Stimulated activated CD4-positive, alpha-beta T cell treated with anti-CD3 and anti-CD28 coated beads, Interleukin-12 subunit alpha, Interleukin-12 subunit beta, amount 100 ng/mL, for 48 hours (primary cell): Measurements from ENCODE around the gene KDM4B.

ENCODE experiments used
- DNase-seq, 3 donors: peaks; one replicate each; pipeline ENCODE4 v3.0.0-alpha.2; 2020; ENCODE audit warnings: low read depth in 2 of 3, low spot score in 1 of 3

Gene KDM4B

DNA sequence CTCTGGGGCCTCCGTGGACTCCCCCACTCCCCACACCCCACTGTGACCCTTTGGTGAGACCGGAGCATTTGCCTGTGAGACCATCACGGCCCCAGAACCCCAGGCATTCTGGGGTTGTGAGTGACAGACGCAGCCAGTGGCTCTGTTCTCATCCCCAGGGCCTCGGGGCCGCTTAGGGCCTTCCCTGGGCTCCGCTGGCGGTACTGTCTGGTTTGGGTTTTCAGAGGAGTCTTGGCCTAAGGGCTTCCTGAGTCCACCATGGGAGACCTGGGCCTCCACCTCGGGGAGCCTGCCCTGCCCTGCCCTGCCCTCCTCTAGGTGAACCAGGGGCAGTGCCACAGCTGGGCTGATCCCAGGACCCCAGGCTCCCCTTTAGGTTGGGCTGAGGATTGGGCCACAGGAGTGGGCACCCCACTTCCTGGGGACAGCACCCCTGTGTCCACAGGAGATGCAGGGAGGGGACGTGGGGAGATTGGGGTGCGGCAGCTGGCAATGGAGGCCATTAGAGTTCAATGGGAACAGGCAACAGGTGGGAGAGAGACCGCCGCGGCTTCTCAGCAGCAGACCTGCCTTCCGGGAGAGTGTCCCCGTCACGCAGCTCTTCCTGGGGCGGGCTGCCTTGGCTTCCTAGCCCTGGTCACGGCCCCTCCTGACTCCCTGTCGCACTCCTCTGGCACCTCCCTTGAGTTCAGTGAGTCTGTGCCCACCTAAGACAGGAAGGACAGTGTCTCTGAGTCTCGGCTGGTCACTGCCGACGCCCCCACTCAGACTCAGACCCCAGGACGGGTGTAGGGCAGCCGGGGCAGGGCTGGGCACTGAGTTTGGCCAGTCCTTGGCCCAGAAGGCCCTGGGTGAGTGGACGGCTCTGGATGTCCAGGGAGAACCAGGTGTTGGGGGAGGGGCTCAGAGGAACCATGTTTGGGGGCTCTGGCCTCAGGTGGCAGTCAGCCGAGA is 164.1 kb downstream of the KDM4B start:
- no peak for DNase-seq

GRCh38 chr19:5133986-5134595 is 165.2 kb downstream of the KDM4B start:
- no peak for DNase-seq

GRCh38 chr19:5134691-5135090 is 165.8 kb downstream of the KDM4B start:
- DNase-seq = no peak

- no peak for DNase-seq
Measured at GRCh38 chr19:5136073-5136855, 167.4 kb downstream of the KDM4B start.

DNA sequence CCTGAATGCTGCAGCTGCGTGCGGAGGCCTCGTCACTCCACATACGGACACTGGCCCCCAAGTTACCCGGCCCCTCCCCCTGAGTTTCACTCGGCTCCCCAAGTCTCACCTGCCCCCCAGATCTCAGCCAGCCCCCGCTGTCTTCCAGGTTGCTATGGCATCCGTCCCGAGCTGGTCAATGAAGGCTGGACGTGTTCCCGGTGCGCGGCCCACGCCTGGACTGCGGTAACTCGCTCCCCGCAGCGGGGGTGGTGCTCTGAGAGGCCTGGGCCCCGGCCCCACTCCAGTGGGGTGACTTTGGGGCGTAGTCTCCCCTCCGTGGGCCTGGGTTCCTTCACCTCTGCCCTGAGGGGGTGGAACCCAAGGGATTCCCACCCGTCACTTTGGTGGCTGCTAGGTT is 168.2 kb downstream of the KDM4B start:
- no peak for DNase-seq

- no peak for DNase-seq
Measured at GRCh38 chr19:5137571-5138124, 168.7 kb downstream of the KDM4B start.

DNA sequence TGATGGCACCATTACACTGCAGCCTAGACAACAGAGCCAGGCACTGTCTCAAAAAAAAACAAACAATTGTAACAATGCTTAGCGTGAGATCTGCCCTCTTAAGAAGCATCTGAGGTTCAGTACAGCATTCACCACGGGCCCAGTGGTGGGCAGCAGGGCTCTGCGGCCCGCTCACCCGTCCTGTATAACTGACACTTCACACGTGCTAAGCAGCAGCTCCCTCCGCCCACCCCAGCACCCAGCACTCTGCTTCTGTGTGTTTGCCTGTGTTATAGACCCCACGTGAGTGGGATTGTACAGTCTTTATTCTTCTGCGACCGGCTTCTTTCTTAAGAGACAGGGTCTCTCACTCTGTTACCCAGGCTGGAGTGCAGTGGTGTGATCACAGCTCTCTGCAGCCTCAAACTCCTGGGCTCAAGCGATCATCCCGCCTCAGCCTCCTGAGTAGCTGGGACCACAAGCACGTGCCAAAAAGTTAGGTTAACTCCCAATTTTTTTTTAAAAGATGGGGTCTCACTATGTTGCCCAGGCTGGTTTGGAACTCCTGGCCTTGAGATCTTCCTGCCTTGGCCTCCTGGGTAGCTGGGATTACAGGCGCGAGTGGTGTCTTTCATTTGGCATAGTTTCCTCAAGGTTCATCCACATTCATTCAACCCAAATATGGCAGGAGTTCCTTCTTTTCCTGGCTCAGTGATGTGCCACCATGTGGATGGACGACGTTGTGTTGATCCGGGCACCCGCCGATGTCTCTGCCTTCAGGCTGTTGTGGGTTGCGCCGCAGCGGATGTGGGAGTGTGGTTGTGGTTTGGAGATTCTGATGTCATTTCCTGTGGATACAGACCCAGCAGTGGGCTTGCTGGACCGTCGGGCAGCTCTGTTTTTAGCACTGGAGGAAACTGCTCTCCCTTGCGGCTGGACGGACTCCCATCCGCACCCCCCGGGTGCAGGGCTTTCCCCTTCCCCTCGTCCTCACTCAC is 170.0 kb downstream of the KDM4B start:
- peak; percentile 71 to 77 (median 72) for DNase-seq

DNA sequence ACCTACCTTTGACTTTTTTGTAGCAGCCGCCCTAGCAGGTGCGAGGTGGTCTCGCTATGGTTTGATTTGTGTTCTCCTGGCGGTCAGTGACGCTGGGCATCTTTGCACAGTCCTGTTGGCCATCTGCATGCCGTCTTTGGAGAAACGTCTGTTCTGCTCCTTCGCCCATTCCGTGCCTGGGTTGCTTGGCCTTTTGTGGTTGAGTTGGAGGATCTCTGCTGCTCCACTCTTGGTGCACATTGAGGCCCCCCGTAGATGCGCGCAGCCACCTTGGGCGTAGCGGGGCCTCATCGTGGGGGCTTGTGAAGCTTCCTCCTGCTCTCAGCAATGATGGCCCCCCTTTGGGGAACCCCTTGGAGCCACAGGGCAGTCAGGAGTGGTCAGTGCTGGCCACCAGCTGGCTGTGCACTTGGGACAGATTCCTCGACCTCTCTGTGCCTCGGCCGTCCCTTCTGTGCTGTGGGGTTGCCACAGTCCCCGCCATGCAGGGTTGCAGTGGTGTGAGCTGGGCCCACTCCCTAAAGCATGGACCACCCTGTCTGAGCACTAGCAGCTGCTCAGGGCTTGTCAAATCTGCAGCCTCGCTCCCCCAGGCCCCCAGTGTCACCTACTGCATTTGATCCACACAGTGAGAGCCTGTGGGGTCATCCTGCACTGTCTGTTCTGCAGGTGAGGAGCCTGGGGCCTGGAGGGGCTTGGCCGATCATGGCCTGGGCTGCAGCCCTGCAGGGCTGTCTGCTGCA is 170.8 kb downstream of the KDM4B start:
- no peak for DNase-seq

GRCh38 chr19:5141129-5141849 is 172.4 kb downstream of the KDM4B start:
- DNase-seq = no peak

DNA sequence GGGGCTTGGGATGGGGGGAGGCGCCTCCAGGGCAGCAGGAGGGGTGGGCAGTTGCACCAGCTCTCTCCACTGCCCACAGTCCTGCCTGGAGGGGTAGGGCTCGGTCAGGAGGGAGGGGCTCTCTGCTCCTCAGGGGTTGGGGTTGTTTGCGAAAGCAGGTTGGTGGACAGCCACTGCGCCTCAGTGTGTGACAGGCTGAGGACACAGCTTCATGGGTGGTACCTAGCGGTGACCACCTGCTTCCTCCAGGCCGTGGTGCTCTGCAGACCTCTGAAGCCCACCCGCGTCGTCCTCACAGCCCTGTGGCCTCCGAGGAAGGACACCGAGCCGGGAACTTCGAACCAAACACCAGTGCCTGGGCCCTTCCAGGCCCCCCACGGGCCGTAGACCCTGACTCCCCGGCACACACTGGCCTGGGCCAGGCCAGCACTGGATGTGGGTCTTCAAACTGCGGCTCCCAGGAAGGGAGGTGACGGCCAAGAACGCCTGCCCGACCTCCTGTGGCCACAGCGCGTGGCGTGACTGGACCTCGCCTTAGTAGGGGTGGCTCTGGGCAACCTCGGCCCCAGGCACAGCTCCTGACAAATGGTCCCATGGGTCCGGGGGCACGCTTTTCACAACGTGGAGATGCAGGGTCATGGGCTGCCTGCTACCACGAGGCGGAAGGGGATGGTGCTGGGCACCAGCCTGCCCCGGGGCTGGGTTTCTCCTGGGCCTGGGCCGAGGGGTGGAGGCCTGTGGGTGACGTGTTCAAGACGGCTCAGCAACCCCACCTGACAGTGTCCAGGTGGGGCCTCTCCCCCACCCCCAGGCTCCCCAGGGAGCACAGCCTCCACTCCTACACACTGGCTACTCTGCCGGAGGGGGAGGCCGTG is 173.2 kb downstream of the KDM4B start:
- no peak for DNase-seq

- no peak for DNase-seq
Measured at GRCh38 chr19:5142725-5143097, 173.8 kb downstream of the KDM4B start.

DNA sequence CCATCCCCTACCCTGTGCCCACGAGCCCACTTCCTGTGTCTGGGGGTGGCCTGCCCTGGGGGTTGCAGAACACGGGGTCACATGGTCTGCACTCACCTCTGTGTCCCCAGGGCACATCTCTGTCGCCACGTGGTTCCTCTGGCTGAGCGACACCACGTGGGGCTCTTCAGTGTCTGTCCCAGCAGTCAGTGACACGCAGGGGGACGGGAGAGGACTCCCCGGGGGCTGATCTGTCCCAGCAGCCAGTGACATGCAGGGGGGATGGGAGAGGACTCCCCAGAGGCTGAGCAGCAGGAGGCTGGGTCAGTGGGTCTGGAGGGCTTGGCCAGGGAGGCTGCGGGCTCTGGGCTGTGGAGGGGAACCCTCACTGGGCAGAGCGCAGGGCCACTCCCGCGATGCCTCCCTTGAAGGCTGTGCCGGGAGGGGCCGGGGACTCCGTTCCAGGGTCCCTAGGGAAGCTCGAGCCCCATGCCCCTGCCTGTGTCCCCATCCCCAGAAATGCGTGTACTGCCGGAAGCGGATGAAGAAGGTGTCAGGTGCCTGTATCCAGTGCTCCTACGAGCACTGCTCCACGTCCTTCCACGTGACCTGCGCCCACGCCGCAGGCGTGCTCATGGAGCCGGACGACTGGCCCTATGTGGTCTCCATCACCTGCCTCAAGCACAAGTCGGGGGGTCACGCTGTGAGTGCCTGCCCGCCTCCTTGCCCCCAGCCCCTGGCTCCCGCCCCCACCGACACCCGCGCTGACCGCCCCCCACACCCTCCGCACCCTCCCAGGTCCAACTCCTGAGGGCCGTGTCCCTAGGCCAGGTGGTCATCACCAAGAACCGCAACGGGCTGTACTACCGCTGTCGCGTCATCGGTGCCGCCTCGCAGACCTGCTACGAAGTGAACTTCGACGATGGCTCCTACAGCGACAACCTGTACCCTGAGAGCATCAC is 174.8 kb downstream of the KDM4B start:
- DNase-seq = no peak

DNA sequence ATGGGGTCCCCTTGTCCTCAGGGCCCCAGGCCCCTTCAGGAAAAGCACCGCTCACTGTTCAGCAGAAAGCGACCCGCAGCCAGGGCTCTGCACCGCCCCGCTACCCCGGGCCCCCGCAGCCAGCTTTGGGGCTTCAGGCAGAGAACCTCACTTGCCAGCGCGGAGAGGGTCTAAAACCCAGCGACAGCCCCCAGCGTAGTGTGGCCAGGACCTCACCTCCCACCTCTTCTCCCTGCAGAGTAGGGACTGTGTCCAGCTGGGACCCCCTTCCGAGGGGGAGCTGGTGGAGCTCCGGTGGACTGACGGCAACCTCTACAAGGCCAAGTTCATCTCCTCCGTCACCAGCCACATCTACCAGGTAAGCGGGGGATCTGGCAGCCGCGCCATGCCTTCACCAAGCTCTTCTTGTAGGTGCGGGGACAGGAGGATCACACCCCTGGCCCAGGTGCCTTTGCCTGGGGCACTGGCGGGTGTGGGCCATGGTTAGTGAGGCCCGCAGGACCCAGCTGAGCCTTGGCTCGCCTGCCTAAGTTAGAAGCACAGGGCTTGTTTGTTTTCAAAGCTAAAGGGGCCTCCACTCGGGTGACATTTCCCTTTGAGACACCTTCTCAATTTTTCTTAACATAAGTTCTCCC is 175.7 kb downstream of the KDM4B start:
- no peak for DNase-seq

DNA sequence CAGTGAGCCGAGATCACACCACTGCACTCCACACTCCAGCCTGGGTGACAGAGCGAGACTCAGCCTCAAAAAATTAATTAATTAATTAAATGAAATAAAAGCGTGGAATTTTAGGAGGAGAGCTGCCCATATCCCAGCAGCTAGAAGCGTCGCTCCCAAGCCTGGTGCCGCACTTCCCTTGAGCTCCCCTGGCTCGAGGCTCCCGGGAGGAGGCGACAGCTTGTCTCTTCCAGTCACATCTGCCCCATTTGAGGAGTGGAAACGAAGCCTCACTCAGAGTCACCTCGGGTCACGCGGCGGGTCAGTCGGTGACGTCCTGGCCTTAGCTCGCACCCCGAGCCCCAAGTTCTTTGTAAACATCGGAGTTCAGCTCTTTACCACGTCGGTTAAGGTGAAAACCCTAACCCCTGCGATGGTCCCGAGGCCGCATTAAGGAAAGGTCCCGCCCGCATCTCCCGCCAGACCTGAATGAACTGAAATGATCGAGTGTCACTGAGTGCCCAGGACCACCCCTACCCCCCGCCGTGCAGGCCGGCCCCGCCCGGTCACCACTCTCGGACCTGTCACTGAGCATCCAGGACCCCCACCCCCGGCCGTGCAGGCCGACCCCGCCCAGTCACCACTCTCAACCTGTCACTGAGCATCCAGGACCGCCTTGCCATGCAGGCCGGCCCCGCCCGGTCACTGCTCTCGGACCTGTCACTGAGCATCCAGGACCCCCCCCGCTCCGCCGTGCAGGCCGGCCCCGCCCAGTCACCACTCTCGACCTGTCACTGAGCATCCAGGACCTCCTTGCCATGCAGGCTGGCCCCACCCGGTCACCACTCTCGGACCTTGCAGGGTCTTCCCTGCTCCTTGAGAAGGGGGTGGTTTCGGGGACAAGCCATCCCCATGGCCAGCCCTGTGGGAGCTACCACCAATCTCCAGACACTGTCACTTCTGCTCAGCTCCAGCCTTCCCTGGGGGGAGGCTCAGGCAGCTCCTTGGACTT is 176.9 kb downstream of the KDM4B start:
- no peak for DNase-seq
